ENCODE results near the gene APH1B. TPM values are rescaled to one million over a fixed set of nuclear protein-coding genes. Genes with fewer than 3 reads are reported as not detected.
A peak's percentile ranks its signal among the peaks of the same experiment; 100 is the strongest.

Gene APH1B
- total RNA-seq, 1 donor from 2014 or later = 4.7 TPM

- DNase-seq (ENCODE audit: low read depth) (no peak), FAIRE-seq (peak; percentile 7)
- Histone ChIP-seq H3K27me3 (ENCODE audit: control insufficient read depth, insufficient read depth, low read length) (no peaks in the 10 kb centered on the region), H3K4me3 (ENCODE audit: low read depth, low read length) (no peak overlapping the region), H3K36me3 (ENCODE audit: control insufficient read depth, insufficient read depth, low read length) (peaks cover 6% of the 10 kb centered on the region)
- TF ChIP-seq CTCF (IDR thresholded peaks at IDR 0.05; ENCODE audit: insufficient read depth, low read length, severe bottlenecking) = no peak
Observed at GRCh38 chr15:63354821-63355650, 77.6 kb downstream of the APH1B start.

GRCh38 chr15:63357061-63357460 is 79.7 kb downstream of the APH1B start:
- Histone ChIP-seq H3K27me3 (ENCODE audit: control insufficient read depth, insufficient read depth, low read length) (no peaks in the 10 kb centered on the region), H3K36me3 (ENCODE audit: control insufficient read depth, insufficient read depth, low read length) (peaks cover 9% of the 10 kb centered on the region), H3K4me3 (ENCODE audit: low read depth, low read length) (no peak overlapping the region)
- FAIRE-seq (no peak), DNase-seq (ENCODE audit: low read depth) (no peak)
- TF ChIP-seq CTCF (IDR thresholded peaks at IDR 0.05; ENCODE audit: insufficient read depth, low read length, severe bottlenecking) = no peak

GRCh38 chr15:63357731-63358130 is 80.3 kb downstream of the APH1B start:
- Histone ChIP-seq H3K36me3 (ENCODE audit: control insufficient read depth, insufficient read depth, low read length) (peaks cover 9% of the 10 kb centered on the region), H3K27me3 (ENCODE audit: control insufficient read depth, insufficient read depth, low read length) (no peaks in the 10 kb centered on the region), H3K4me3 (ENCODE audit: low read depth, low read length) (no peak overlapping the region)
- no peak for TF ChIP-seq CTCF (IDR thresholded peaks at IDR 0.05; ENCODE audit: insufficient read depth, low read length, severe bottlenecking)
- FAIRE-seq = no peak
- DNase-seq (ENCODE audit: low read depth) = no peak

- no peak for FAIRE-seq
- DNase-seq (ENCODE audit: low read depth) = no peak
- H3K36me3 ChIP-seq (ENCODE audit: control insufficient read depth, insufficient read depth, low read length) = peaks cover 9% of the 10 kb centered on the region
- no peaks in the 10 kb centered on the region for H3K27me3 ChIP-seq (ENCODE audit: control insufficient read depth, insufficient read depth, low read length)
- H3K4me3 ChIP-seq (ENCODE audit: low read depth, low read length) = no peak overlapping the region
- no peak for TF ChIP-seq CTCF (IDR thresholded peaks at IDR 0.05; ENCODE audit: insufficient read depth, low read length, severe bottlenecking)
Observed at GRCh38 chr15:63358241-63359029, 81.0 kb downstream of the APH1B start.

Other genes starting within 250 kb of the APH1B start
- 111 and 190 TPM in 2 replicates for gene TPM1, start 234.9 kb upstream of the APH1B start, total RNA-seq
- gene LACTB, start 155.7 kb upstream of the APH1B start, total RNA-seq = 14.5 and 15.5 TPM in 2 replicates
- 62.7 and 105 TPM in 2 replicates for gene RPS27L, start 120.1 kb upstream of the APH1B start, total RNA-seq
- 18.7 and 23.0 TPM in 2 replicates for gene RAB8B, start 88.0 kb upstream of the APH1B start, total RNA-seq
- 44.0 TPM in 2 replicates for gene CA12, start 104.2 kb downstream of the APH1B start, total RNA-seq
- gene USP3, start 227.0 kb downstream of the APH1B start, total RNA-seq = 83.2 and 83.3 TPM in 2 replicates